HG03571 (cell line): ENCODE data around the gene RBFOX2.
"Not testable (repeated sequence)": the region's sequence is repeated elsewhere in the genome, so short reads cannot be mapped to it uniquely, and the experiment has no call there.

Source experiments
- ATAC-seq: cut with Tn5 transposase; IDR thresholded peaks from one replicate; pipeline ENCODE4 v1.9.1; 2021; ENCODE audit not compliant: unreplicated experiment

RBFOX2 gene

DNA sequence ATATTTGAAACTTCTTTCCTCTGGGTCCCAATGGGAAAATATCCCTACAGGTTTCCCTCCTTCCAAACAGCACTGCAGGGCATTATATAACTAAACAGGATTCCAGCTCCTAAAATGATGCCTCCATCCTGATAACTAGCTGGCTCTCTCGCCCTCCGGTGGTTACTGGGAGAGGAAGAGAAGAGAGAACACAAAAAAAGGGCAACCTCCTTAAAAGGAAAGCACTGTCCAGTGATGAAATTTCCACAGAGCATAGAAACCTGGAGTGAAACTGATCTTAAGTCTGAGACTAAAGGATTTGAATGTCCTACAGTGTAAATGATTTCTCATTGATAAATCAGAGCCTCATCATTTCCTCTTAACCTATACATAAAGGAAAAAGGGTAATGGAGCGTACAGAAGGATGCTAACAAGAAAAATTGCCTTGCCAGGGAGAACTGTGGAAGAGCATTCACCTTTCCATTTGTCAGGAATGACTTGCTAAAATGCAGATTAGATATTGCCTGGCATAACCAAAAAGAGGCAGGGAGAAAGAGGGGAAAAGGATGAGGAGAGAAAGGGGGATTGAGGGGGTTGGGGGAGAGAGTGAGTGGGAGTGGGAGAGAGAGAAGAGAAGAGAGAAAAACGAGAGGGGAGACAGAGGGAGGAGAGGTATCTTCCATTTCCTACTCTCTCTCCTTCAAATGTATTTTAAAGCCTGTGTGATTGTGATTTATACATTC lies 189.6 kb downstream of the RBFOX2 start:
- no peak for ATAC-seq

DNA sequence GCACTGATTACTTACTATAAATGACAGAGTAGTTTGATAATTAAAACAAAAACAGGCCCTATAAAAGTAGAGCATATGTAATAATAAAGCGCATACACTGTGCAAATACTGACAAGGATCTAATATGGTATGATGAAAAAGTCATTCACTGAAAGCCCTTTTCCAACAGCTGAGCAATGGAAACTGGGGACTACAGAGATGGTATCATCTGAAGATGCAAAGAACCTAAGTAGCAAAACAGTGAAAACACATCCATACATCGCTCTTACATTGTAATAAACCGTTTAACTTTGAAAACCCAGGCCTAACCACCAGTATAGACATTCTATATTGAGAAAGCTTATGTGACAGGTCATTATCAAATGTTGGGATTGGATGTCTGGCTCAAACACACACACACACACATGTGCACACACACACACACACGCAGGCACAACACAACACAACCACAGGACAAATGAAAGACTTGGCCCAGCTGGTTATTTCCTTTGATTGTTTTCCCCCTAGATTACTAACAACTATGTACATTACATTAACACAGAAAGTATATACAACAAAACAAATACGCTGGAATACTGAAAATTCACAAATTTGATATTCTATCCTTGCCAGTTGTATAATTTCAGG lies 191.4 kb downstream of the RBFOX2 start:
- ATAC-seq = no peak

DNA sequence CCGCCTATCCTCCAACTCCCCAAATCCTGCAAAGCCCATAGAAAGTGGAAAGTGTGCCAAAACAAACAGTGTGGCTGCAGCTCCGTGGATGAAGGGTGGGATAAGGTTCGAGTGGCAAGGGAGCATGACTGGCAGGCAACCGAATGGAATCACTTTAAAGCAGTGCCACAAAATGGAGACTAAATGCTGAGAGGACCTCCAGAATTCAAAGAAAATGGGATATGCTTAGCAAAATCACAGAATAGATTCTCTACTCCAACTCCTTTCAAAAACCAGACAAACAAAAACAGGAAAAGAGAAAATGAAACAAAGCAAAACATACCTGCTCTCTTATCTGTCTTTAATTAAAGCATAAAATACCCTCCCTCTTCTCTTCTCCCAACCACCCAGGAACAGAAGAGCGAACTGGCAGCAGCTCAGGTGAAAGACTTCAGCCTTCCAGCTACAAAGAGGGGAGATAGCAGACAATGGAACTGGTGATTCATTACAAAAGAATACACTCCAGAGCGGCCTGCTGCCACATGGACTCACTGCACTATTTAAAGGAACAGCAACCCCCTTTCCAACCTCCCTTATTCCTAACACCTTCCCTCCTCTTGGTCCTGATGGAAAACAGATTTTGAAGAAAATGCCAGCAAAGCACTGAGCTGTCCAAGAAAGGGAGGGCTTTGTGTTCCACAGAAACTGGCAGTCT lies 192.5 kb downstream of the RBFOX2 start:
- ATAC-seq = no peak

DNA sequence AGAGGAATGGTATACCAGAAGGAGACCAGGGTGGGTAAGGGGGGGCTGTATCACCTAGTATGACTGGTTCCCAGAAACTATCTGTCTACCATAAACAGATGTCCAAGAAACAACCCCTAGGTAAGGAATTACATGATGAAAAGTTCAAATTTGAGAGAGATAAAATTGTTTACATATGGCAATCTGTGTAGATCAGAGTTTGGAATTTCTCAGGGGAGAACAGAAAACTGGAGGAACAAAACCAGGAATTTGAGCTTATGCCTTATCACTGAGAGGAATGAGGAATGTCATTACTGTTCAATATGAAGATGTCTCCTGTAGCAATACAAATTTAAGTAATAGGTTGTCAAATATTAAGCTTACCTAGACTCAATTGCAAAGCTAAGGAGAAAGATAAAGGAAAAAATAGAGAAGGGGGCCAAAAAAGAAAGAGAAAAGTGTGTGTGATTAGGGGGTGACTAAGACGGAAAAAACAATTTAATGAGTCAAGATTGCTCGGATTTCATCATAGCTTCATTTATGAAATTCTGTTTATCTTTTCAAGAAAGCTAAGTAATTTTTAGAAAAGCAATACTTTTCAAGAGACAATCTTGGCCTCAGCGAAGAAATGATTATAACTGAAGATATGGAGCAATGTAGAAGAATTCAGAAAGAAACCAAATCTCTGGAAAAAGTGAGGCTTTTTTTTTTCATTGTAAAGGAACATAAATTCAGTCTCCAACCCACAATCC lies 193.2 kb downstream of the RBFOX2 start:
- ATAC-seq = no peak

DNA sequence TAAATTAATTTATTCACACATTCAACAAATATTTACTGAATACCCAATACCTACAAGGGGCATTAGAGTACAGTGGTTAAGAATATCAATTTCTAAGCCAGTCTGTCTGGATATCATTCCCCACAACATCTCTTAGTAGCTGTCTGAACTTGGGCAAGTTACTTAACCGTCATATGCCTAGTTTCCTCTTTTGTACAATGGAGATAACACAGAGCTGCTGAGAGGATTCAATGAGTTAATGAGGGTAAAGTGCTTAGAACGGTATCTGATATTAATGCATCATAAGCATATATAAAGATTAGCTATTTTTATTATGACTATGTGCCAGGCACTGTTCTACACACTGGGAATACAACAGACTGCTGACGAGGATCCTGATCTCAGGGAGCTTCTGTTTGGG lies 194.6 kb downstream of the RBFOX2 start:
- ATAC-seq = no peak

DNA sequence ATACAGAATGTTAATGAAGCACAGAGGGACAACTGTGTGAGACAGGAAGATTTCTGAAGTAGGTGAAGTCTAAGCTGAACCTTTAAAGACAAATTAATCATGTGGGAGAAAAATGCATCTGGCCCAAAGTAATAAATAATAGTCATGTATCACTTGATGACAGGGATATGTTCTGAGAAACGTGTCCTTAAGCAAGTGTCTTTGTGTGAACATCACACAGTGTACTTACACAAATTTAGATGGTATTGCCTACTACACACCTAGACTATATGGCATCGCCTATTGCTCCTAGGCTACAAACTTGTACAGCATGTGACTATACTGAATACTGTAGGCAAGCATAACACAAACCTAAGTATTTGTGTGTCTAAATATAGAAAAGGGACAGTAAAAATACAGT lies 198.3 kb downstream of the RBFOX2 start:
- ATAC-seq = no peak

DNA sequence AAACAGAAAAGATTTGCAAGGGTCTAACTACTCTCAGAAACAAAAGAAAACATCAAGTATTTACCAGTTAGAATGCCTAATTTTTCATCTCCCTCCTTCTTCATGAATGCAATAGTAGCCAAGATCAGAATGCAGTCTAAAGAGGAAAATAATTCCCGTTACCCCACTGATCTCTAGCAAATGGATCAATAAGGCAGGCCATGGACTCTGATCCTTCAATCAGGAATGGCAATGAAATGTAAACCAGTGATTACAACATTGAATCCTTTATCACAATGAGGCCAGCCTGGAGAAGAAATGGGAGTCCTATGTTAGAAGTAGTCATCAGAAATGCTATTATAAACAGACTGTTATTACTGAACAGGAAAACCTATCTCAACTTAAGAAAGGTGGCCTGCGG lies 204.4 kb downstream of the RBFOX2 start:
- no peak for ATAC-seq

DNA sequence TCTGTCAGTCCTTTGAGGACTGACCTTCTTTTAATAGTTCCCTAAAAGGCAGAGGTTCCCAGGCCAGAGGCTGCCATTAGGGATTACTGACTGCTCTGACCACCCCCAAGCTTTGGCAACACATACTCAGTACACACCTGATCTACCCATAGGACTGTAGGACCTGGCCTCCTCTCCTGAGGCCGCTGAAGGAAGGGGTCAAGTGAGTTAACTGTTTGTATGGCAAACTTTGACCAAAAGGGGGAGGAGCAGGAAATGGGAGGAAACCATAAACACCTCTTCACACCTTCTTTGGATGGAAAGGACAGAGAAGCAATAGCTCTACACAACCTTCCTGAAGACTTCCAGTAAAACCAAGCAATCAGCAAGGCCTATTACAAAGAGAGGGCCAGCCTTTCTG lies 207.0 kb downstream of the RBFOX2 start:
- ATAC-seq = no peak

DNA sequence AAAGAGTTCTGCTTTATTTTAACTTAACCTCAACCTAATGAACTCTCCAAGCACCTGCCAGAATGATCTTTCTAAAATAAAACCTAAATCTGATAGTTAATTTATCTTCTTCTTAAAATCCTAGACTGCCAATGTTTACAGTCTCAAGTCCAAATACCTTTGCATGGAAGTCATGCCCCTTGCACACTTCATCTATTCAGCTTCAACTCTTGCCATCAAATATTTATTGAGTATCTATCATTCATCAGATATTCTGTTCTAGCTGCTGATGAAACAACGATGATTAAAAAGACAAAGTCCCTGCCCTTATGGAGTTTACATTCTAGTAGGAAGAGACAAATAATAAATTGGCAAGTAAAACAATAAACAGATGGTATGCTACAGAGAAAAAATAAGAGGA lies 209.2 kb downstream of the RBFOX2 start:
- no peak for ATAC-seq

DNA sequence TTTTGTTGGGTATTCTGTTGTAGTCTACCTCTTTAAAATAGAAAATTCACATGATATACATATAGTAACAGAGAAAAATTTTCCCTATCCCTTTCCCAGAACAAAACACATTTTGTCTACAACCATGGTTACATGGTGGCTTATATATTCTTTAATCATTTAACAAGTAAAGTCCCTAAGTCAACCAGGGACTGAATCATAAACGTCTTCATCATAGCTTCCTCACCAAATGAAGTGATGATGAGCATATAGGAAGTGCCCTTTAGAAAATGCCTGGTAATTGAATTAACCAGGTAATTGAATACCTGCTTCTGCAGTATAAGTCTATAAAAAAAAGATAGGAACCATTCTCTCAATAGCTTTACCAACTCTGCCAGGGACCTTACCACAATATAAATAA lies 209.7 kb downstream of the RBFOX2 start:
- no peak for ATAC-seq

DNA sequence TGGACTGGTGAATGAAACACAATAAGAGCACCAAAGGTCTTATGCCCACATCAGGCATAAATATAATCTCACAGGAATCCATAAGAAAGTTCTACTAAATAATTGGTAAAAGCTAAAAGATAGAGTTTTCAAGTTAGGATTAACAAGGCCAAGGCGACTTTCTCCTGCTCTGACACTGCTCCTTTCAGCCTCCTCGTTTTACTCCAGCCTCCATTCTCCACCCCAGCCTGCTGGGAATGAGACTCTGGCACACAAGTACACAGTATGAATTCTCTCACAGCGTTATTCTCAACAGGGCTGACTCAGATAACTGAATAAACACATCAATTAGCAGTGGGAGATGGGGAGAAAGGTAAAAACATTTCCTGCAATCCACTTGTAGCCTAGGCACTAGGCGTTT lies 216.0 kb downstream of the RBFOX2 start:
- no peak for ATAC-seq

DNA sequence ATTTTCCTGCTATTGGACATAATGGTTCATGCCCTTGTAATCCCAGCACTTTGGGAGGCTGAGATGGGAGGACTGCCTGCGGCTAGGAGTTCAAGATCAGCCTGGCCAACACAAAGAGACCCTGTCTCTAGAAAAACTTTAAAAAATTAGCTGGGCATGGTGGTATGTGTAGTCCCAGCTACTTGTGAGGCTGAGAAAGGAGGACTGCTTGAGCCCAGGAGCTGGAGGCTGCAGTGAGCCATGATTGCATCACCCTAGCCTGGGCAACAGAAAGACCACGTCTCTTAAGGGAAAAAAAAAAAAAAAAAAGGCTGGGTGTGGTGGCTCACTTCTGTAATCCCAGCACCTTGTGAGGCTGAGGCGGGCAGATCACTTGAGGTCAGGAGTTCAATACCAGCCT lies 217.0 kb downstream of the RBFOX2 start:
- ATAC-seq = no peak

DNA sequence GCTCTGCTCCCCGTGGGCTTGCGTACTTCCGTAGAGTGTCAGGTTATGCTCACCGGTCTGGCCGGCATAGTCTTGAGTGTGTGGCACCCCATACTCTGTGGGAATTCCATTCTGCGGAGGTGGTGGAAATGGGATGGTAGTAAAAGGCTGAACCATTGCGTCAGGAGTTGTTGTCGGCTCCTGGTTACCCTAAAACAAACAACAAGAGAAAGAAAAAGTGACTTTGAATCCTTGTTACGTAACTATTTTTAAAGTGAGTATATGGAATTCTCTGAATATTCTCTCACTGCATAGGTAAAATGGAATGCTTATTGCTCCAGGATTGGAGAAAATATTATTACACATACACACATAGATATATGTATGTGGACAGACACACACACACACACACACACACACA lies 218.8 kb downstream of the RBFOX2 start:
- no peak for ATAC-seq

DNA sequence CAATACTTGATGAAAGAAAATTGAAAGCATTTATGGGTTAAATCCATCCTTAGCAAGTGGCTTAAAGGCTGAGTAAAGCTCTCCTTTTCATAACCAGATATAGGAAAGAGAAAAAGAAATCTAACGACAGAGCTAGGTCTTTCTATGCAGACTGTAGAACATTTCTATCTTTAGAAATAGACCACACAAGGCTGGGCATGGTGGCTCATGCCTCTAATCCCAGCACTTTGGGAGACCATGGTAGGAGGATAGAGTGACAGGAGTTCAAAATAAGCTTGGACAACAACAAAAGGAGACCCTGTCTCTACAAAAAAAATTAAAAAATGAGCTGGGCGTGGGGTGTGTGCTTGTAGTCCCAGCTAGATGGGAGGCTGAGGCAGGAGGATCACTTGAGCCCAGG lies 220.2 kb downstream of the RBFOX2 start:
- no peak for ATAC-seq

DNA sequence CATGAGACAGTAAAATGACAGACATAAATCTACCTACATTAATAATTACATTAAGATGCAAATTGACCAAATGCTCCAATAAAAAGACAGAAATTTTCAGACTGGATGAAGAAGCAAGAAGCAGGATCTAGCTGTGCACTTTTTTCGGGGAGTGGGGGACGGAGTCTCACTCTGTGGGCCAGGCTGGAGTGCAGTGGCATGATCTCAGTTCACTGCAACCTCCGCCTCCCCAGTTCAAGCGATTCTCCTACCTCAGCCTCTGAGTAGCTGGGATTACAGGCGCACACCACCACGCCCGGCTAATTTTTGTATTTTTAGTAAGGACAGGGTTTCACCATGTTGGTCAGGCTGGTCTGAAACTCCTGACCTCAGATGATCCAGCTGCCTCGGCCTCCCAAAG lies 222.0 kb downstream of the RBFOX2 start:
- not testable (repeated sequence) for ATAC-seq

DNA sequence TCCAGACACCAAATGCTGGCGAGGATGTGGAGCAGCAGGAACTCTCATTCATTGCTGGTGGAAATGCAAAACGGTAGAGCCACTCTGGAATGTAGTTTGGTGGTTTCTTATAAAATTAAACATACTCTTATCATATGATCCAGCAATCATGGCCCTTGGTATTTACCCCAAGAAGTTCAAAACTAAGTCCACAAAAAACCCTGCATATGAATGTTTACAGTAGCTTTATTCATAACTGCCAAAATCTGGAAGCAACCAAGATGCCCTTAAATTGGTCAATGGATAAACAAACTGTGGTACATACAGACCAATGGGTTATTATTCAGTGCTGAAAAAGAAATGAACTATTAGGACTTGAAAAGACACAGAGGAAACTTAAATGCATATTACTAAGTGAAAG lies 223.2 kb downstream of the RBFOX2 start:
- no peak for ATAC-seq

DNA sequence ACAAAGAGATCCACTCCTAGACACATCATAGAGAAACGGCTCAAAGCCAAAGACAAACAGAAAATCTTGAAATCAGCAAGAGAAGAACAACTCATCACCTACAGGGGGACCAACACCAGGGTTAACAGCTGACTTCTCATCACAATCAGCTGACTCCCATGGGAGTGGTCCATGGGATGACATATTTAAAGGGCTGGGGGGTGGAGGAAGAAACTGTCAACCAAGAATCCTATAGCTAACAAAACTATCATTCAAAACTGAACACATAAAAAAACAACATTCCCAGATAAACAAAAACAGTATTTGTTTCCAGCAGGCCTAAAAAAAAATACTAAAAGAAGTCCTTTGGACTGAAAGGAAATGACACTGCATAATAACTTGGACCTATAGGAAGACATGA lies 224.2 kb downstream of the RBFOX2 start:
- no peak for ATAC-seq

DNA sequence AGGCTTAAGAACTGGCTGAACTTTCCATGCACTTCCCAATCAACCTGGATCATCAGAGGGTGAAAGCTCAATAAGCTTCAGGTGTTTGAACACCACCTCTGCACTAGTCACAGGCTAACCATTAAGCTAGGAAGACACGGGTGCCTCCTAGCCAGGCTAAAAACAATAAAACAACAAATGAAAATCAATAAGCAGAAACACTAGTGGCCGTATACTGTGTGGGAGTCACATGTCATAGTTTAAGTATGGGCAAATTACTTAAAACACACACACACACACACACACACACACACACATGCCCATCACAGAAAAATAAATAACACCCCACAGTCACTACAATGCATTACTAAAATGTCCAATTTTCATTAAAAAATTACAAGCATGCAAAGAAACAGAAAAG lies 225.7 kb downstream of the RBFOX2 start:
- no peak for ATAC-seq

DNA sequence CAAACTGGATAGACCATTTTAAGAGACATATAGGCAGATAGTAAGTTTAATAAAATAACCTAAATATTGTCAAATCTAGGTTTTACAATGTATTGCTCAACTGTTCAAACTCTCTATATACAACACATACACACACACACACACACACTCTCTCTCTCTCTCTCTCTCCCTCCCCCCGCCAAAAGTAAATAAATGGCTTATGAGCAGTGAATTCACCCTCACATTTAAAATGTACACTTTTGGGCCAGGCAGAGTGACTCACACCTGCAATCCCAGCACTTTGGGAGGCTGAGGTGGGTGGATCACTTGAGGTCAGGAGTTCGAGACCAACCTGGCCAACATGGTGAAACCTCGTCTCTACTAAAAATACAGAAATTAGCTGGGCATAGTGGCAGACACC lies 227.3 kb downstream of the RBFOX2 start:
- ATAC-seq = not testable (repeated sequence)

DNA sequence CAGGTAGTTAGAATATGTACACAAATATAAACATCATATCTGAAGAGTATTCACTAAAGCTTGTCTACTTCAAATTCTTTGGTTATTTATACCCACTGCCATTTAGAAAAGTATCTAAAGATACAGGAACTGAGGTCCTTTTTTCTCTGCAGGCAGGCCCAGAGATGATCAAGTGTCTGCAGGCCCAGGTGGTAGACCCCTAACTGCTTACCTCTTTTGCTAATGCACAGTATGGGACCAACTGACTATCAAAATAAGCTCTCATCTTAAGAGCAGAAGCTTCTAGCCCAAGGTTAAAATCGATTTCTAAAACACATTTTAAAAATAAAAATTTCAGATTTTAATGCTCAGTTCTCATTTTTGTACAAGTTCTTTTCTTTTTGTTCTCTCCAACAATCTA lies 229.5 kb downstream of the RBFOX2 start:
- ATAC-seq = no peak

DNA sequence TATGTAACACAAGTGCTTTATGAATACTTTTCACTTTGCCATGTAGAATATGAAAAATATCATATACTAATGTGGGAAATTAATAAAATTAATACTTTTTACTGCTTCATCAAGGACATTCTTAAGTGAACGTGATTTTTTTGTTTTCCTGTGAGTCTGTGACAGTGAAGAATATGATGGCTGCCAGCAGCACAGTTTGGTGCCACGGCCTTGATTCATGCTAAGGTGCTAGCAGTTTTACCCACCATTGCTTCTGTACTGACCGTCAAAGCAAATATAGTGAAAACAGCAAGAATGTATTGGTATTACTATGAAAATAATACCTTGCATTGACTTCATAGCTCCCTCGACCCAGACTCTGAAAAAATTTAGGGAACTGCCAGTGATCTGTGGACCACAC lies 231.2 kb downstream of the RBFOX2 start:
- ATAC-seq = no peak

DNA sequence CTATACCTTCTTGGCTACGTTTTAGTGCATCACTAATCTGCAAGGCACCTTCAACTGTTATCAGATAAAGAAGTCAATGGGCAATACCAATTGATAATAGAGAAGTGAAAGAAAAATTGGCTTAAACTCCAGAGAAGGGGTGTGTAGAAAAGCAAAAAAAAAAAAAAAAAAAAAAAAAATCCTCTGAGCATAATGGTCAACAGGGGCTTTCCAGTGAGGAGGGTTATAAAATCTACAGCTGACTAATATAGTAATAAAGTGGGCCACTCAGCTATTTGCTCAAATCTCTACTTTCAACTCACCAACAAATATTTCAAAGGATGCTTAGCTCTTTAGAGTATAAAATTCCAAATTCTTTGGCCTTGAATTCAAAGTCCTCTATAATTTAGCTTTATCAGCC lies 233.1 kb downstream of the RBFOX2 start:
- no peak for ATAC-seq
